OCI-LY1 (cell line): ENCODE results near the gene DPP6.

Source experiments
- CTCF ChIP-seq: fragments of 200-600 bp; sonication (generic), shearing (Covaris generic); IDR thresholded peaks from 2 replicates; pipeline ENCODE4 v1.5.1; 2017; ENCODE audit warnings: mild to moderate bottlenecking, antibody characterized with exemption, low read length, moderate library complexity, mixed read lengths
- EZH2 ChIP-seq: fragments of 200-600 bp; sonication (generic), shearing (Covaris generic); IDR thresholded peaks from 2 replicates; pipeline ENCODE4 v1.8.0; 2017; ENCODE audit warnings: borderline replicate concordance, mixed run types, mild to moderate bottlenecking, antibody characterized with exemption, low read length, moderate library complexity, mixed read lengths

- TF ChIP-seq CTCF (no peak), EZH2 (no peak)
Measured at GRCh38 chr7:154436560-154436959, 384.4 kb downstream of the DPP6 start.
